COR-L47 (cell line): Measurements from ENCODE around the gene ACSF3.
"Not testable (repeated sequence)": the region's sequence is repeated elsewhere in the genome, so short reads cannot be mapped to it uniquely, and the experiment has no call there.

Experiments
- DNase-seq: peaks from one replicate; lab custom pipeline; 2025; lab: John Stamatoyannopoulos, UW

The ACSF3 gene

GRCh38 chr16:89175280-89176146, 81.9 kb downstream of the ACSF3 start:
- DNase-seq: peak; percentile 48

DNA sequence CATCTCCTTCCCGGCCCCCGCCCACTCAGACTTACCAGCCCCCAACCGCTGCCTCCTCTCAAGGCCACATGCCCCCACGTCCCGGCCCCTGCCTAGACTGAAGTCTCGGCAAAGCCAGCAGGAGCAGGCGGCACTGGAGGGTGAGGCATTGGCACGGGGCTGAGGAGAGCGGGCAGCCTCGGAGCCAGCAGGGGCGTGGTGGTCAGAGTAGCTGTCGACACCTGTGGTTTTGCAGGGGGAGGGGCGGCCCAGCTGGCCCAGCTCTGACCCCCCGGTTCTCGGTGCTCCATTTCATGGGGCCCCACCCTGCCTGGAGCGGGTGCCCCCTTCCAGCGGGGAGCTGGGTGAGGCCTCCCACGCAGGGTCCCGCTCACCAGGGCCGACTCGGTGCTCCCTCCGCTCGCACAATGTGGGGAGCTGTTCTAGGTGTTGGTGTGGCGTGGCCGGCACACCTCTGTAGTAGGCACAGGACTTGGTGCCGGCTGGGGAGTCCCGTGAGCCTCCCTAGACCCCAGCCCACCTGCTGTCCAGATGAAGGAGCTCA, 82.6 kb downstream of the ACSF3 start:
- no peak for DNase-seq

- DNase-seq: no peak
Measured at GRCh38 chr16:89176717-89177116, 83.1 kb downstream of the ACSF3 start.

- DNase-seq: no peak
Measured at GRCh38 chr16:89177501-89177900, 83.8 kb downstream of the ACSF3 start.

- DNase-seq: no peak
Measured at GRCh38 chr16:89178453-89179147, 84.9 kb downstream of the ACSF3 start.

DNA sequence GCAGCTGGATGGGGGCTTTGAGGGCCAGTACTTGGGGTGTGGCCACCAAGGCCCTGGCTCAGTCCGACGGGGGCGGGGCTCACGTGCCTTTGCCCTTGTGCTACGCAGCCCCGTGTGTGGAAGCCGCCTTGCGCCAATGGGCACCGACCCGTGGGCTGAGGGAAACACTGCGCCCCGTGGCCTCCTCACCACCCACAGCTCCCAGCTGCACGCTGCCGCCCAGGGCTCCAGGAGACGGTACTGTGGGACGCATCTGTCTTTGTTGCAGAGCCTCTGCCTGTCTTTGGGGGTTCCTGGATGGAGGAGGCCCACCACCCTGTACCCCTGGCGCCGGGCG, 85.5 kb downstream of the ACSF3 start:
- no peak for DNase-seq

GRCh38 chr16:89179656-89180315, 86.1 kb downstream of the ACSF3 start:
- DNase-seq: no peak

GRCh38 chr16:89183463-89183862, 89.8 kb downstream of the ACSF3 start:
- DNase-seq: no peak

DNA sequence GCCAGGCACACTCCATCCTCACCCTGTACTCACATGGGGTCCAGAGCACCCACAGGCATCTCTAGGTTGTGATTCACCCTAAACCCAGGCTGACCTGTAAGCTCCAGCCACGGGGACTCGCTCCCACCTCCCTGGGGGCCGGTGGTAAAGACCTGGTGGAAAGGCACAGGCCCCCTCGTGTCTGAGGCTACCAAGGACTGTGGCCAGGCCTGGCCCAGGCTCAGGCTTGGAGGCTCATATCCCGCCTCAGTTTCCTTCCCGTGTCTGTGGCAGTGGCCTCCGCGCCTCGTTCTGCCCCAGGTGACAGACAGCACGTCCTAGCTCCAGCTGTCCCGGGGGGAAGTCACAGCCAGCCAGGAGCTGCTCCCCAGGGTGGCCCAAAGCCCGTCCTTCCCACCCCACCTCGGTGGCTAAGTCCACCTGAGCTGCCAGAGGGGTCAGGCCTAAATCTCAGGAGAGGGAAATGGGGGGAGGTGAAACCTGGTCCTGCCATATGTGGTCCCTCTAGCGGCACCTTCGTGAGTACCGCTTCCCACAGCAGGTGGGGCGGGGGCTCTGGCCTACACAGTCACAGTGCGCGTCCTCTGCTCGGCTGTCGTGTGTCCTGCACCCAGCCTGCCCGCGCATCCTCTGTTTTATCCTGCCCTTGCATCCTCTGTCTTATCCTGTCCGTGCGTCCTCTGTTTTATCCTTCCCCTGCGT, 90.5 kb downstream of the ACSF3 start:
- no peak for DNase-seq

- no peak for DNase-seq
Measured at GRCh38 chr16:89184677-89184932, 91.0 kb downstream of the ACSF3 start.

DNA sequence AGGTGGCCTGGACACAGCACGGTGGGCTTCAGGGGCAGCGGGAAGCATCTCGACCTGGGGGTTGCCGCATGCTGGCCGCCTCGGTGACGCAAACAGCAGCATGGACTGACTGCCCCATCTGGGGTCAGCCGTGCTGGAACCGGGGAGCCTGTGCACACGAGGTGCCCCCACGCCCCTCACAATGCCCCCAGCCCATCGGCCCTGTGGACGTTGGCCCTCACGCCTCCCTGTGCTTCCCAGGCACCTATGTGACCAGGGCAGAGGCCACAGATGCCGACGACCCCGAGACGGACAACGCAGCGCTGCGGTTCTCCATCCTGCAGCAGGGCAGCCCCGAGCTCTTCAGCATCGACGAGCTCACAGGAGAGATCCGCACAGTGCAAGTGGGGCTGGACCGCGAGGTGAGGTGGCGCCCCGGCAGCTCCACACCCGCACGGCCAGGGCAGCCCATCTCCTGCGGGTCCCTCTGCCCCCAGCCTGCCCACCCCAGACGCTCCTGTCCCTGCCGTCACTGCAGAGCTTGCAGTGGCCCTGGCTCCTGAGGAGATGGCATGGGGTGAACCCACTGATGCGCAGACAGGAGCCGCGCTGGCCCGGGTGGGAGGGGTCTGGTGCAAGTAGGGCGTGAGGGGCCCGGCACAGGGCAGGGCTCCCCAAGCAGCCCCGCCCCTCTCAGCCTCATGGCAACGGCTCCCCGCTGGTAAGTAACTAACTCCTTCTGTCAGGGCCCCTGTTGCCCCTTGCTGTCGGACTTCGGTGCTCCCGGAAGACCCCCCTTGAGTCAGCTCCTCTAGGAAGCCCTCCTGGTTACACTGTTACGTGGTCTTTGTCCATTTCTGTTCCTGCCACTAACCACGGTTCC, 91.5 kb downstream of the ACSF3 start:
- no peak for DNase-seq

- DNase-seq: not testable (repeated sequence)
Measured at GRCh38 chr16:89185887-89186592, 92.4 kb downstream of the ACSF3 start.

DNA sequence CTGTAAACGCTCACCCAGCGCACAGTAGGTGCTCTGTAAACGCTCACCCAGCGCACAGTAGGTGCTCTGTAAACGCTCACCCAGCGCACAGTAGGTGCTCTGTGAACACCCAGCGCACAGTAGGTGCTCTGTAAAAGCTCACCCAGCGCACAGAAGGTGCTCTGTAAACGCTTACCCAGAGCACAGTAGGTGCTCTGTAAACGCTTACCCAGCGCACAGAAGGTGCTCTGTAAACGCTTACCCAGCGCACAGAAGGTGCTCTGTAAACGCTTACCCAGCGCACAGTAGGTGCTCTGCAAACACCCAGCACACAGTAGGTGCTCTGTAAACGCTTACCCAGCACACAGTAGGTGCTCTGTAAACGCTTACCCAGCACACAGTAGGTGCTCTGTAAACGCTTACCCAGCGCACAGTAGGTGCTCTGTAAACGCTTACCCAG, 93.0 kb downstream of the ACSF3 start:
- DNase-seq: not testable (repeated sequence)

DNA sequence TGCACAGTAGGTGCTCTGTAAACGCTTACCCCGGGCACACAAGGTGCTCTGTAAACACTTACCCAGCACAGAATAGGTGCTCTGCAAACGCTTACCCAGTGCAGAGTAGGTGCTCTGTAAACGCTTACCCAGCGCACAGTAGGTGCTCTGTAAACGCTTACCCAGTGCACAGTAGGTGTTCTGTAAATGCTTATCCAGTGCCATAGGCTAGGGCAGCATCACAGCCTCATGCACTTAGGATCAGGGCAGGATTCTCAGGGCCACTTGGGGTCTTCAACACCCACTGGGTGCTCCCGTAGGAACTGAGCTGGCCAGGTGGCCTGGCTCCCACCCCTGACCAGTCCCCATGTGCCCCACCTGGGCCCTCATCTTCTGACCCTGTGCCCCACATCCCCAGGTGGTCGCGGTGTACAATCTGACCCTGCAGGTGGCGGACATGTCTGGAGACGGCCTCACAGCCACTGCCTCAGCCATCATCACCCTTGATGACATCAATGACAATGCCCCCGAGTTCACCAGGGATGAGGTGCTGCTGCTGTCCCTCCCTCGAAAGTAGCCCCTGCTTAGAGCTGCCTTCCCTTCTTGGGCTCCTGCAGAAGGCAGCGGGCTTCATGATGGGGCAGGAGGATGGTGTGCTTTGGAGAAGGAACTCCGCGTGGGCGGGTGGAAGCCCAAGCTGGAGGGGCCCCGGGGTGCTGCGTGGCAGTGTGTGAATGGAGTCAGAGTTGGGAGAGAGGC, 93.5 kb downstream of the ACSF3 start:
- DNase-seq: no peak

GRCh38 chr16:89187770-89188392, 94.2 kb downstream of the ACSF3 start:
- no peak for DNase-seq

- DNase-seq: not testable (repeated sequence)
Measured at GRCh38 chr16:89188471-89189357, 95.1 kb downstream of the ACSF3 start.

DNA sequence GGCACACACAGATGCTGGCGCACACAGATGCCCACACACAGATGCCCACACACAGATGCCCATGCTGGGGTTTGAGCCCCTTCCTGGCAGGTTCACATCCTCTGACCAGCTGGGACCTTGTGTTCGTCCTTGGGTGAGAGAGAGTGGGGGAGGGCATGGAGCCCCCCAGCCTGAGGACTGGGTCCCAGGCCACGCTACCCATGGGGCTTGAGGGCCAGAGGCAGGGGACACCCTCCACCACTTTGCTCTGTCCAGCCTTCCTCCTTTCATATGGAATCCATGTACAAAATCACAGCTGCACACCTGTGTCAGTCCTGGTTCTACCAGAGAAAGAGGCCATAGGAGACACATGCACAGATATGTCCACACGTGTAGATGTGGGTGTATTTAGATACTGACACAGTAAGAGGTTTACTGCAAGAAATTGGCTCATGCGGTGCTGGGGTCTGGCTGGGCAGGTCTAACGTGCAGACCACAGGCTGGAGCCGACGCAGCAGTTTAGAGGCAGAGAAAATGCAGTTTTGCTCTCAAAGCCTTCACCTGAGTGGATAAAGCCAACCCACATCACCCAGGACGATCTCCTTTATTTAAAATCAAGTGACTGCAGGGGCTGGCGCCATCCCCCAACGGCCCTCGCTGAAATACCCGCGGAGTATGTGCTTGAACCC, 95.8 kb downstream of the ACSF3 start:
- DNase-seq: no peak
